Omental fat pad (tissue), 4 donors: ENCODE data around the gene CD53. TPM values are rescaled to one million over a fixed set of nuclear protein-coding genes. Genes with fewer than 3 reads are reported as not detected.

Experiments used
- ATAC-seq: fragments of 150-250 bp; one replicate; pipeline ENCODE4 v1.9.1; 2016; ENCODE audit warnings: mild to moderate bottlenecking, moderate library complexity; ENCODE audit not compliant: low FRiP score
- DNase-seq: peaks from one replicate; pipeline ENCODE4 v3.0.0-alpha.2; 2019; ENCODE audit warnings: low spot score
- CTCF ChIP-seq, 3 donors: fragments of 450-650 bp; IDR thresholded peaks; one replicate each; pipeline ENCODE4 v1.5.1; 2016 to 2017; ENCODE audit warnings: antibody characterized with exemption in 3 of 3, mild to moderate bottlenecking in 3 of 3, moderate library complexity in 2 of 3
- total RNA-seq, 4 donors: library from RNA; depleted of rRNA; stranded (reverse); fragments of >200 nt; gene quantifications; one replicate each; pipeline ENCODE4 v1.1.0, GENCODE V29; 2016

The CD53 gene
- total RNA-seq, 4 donors from 2014 or later: 58.8 to 204 (median 95.3) TPM

GRCh38 chr1:110870721-110871388 lies 2.1 kb upstream of the CD53 start:
- TF ChIP-seq CTCF (IDR thresholded peaks at IDR 0.05): no peak
- ATAC-seq: no peak
- no peak for DNase-seq

- DNase-seq (no peak), ATAC-seq (no peak)
- TF ChIP-seq CTCF (IDR thresholded peaks at IDR 0.05): no peak
These were observed 593 bp upstream of the CD53 start for GRCh38 chr1:110872366-110872744.

- no peak for ATAC-seq
- no peak for DNase-seq
- TF ChIP-seq CTCF (IDR thresholded peaks at IDR 0.05): no peak
These were observed 908 bp downstream of the CD53 start for GRCh38 chr1:110873856-110874255.

- TF ChIP-seq CTCF (IDR thresholded peaks at IDR 0.05): no peak
- DNase-seq (no peak), ATAC-seq (no peak)
These were observed 1.6 kb downstream of the CD53 start for GRCh38 chr1:110874324-110875215.

- DNase-seq (no peak), ATAC-seq (no peak)
- no peak for TF ChIP-seq CTCF (IDR thresholded peaks at IDR 0.05)
These were observed 2.3 kb downstream of the CD53 start for GRCh38 chr1:110875216-110875731.

GRCh38 chr1:110876748-110877341 lies 3.9 kb downstream of the CD53 start:
- ATAC-seq (no peak), DNase-seq (no peak)
- no peak for TF ChIP-seq CTCF (IDR thresholded peaks at IDR 0.05)
